Measurements from ENCODE around the gene ANP32A.
"Not testable (repeated sequence)": the region's sequence is repeated elsewhere in the genome, so short reads cannot be mapped to it uniquely, and the experiment has no call there.

Gene ANP32A

DNA sequence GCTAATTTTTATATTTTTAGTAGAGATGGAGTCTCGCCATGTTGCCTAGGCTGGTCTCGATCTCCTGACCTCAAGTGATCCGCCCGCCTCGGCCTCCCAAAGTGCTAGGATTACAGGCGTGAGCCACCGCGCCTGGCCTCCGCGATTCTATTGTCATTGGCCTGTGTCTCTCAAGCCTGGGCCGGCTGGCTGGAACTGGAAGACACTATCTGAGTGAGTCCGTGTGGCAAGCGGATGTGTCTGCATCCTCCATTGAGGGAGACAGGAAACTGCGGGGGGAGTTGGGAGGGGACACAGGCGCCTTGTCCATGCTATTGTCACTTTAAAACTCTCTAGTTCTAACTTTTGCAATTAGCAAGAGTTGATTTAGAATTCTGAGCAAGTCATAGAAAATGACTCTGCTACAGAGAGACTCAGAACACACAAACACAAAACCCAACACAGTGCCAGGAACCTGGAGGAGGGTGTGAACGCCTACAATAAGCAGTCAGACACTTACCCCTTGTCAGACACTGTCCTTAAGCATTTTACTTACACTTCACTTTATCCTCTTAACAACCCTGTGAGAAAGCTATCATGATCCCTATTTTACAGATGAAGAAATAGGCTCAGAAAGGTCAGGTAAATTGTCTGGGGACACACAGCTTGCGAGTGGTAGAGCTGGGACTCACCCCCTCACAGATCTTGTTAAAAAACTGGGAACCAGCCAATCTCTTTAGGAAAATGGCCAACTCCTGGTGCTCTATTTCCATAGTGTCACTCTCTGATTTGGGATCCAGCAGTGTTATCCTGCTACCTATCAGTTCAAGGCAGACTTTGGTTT, 38.7 kb downstream of the ANP32A start:
- no peak for DNase-seq (ENCODE audit: low read depth)

DNA sequence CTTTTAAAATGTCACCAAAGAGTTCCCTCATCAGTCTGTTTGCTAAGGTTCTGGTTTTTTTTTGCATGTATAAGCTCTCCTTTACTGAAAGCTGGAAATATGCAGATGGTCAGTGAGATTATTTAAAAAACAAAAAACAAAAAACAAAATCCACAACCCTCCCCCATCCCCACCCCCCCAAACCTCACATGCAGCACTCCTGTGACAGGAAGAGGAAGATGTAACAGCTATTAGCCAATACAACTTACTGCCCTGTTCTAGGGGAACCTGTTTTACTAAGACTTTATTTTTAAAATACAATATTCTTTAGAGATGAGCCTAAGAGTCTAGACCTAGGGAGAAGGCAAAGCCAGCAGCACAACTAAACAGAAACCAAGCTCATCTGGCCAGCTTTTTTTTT, 39.5 kb downstream of the ANP32A start:
- DNase-seq (ENCODE audit: low read depth): no peak

DNA sequence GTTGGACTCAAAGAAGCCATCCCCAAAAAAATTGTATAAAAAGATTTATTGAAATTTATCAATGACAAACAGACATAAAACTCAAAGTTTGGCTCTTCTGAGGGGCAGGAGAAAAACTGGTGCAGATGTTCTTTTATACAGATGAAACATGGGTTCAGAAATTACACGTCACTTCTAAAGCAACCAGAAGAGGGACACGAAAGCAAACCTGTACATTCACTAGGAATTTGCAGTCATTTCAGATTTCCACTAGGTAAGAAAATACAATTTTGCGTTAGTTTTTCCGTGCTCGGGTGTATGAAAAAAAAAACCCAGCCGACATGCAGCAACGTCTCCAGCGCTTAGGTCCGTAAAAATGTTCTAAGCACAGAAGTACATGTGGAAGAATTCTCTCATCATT, 41.8 kb downstream of the ANP32A start:
- DNase-seq (ENCODE audit: low read depth): no peak

DNA sequence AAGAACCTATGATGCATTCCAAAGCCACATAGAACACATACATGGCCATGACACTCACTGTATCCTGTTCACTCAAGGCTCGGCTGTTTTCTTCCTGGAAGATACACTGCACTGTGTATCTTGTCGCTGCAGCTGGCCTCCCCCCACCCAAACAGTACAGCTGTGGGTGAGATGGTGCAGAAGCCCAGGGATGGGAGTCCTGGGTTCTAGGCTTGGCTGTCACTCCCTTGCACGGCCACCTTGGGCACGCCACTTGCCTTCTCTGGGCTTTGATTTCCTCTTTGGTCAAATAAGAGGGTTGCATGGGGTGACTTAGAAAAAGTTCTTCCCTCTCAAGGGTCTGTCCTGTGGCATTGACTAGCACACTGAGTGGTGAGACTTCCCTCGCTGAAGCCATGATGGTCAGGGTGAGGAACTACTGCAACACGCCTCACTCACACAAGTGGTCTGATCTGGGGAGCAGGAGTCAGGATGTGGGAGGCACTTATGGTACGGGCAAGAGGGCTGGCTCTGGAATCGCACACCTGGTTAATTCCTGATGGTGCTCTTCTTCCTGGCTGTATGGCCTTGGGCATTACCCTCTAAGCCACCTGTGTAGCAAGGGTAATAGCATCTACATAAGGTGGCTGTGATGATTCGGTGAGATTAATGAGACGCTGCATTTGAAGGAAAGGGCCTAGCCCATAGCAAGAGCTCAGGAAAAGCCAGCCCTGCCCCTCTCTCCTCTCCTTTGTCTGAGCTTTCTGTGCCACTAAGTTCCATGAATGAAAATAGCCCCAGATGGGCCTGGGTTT, 44.0 kb downstream of the ANP32A start:
- DNase-seq (ENCODE audit: low read depth): no peak

DNA sequence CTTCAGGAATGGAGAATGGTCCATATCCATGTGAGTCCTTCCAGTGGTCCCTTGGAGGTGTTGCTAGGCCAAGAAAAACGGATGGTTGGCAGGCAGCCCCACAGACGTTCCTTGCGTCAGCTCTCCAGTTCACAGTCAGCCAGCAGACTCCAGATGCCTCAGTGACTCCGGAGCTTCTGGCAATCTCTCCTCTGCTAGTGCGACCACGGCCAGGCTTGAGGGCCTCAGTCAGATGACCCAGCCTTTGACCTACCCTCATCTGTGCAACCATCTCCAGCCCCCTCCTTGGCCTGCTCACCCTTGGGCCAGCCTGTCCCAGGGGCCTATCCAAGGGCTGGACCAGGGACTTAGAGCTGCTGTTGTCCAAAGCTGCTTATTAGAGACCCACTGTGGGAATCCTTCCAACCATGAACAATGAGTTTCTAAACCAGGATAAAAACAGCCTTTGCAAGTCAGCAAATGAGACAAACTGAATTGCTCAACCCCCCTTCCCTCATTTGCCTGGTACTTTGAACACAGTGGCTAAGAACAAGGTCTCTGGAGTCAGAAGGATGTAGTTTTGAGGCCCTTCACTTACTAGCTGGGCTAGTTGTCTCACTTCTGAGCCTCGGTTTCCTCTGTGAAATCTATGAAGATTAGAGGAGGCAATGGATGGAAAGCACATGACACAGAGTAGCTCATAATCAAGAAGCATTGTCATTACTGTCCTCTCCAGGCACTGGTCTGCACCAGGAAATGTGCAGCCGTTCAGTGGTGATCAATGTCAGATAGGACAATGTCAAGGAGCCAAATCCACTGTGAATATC, 44.8 kb downstream of the ANP32A start:
- DNase-seq (ENCODE audit: low read depth): no peak

DNA sequence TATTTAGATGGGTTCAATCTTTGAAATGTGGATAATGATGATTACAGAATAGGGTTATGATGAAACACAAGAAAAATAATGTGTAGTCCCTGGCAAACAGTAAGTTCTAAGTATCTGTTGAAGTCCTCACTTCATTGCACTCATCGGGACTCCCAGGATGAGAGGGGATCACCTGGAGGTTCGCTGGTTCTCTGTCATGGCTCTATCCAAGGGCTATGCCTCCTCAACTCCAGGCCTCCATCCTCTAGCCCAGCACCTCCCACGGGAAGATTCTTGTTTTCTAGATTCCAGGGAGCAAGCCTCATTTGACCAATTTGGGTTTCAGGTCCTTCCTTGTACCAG, 45.5 kb downstream of the ANP32A start:
- no peak for DNase-seq (ENCODE audit: low read depth)

DNA sequence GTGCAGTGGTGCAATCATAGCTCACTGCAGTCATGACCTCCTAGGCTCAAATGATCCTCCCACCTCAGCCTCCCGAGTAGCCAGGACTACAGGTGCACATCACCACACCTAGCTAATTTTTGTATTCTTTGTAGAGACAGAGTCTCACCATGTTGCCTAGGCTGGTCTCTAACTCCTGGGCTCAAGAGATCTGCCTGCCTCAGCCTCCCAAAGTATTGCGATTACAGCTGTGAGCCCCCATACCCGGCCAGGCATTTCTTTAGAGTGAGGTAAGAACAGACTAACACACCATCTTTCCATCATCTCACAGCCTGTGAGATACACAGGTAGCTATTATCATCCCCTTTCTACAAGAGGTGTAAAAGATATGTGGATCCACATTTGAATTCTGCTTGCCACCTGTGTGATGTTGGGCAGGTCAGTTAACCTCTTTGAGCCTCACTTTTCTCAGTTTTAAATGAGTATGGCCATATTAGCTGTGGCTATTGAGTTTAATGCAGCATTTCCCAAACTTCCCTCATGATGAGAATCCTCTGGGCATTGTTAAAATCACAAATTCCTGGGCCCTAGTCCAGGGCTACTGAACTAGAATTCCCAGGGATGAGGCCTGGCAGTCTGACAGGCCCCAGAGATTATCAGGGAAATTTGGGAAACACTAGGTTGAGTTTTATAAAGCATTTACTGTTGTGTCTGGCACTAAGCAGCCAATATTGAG, 46.0 kb downstream of the ANP32A start:
- DNase-seq (ENCODE audit: low read depth): no peak

DNA sequence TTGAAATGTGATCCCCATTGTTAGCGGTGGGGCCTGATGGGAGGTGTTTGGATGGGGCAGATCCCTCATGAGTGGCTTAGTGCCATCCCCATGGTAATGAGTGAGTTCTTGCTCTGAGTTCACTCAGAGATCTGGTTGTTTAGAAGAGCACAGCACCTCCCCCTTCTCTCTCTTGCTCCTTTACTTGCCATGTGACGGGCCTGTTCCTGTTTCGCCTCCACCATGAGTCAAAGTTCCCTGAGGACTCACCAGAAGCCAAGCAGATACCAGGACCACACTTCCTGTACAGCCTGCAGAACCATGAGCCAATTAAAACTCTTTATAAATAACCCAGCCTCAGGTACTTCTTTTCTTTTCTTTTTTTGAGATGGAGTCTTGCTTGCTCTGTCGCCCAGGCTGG, 46.6 kb downstream of the ANP32A start:
- no peak for DNase-seq (ENCODE audit: low read depth)

DNA sequence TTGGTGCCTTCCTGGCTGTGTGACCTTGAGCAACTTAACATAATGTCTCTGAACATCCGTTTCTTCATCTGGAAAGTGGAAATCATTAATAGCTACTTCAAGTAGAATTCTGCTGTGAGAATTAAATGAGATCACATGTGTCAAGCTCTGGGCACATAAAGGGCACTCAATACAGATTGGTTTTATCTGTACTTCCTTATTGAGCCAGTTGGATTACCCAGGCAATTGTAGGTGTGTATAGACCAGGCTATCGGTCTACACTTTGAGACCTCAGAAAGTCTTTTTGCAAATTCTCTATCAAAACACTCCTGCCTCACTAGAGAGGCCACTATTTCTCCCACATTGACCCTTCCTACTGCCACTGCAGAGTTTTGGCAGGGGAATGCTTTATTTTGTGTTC, 47.7 kb downstream of the ANP32A start:
- DNase-seq (ENCODE audit: low read depth): no peak

DNA sequence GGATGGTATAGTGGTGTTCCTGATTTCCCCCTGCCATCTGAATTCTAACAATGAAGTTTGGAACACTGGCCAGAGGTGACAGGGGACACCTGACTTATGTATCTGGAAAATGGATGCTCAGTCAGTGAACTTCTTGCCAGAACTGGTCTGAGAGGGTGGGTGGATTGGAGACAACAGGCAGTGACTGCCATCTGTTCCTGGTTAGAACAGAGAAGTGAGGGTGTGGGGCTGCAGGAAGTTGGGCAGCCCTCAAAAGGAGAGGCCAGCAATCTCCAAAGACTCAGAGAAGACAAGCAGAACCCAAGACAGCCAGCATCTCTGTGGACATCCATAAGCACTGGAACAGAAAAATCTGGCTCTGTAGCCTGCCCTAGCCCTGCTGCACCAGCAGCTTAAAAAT, 50.5 kb downstream of the ANP32A start:
- DNase-seq (ENCODE audit: low read depth): no peak

DNA sequence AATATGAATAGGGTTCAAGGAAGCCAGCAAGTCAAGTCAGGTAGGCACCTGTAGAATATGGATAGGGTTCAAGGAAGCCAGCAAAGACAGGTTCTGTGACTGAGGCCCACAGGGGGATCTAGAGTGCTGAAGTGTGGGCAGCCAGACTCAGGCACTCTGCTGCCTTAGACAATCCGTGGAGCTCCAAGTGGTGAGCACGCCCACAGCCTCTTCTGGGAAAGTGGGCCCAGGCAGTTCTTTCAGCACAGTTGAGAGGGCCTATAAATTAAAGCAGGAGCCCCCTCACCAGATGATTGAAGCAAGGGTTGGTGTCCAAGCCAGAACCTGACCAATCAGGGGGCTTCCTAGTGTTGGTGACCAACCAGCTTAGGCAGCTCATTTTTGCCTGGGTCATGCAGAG, 51.0 kb downstream of the ANP32A start:
- DNase-seq (ENCODE audit: low read depth): no peak

DNA sequence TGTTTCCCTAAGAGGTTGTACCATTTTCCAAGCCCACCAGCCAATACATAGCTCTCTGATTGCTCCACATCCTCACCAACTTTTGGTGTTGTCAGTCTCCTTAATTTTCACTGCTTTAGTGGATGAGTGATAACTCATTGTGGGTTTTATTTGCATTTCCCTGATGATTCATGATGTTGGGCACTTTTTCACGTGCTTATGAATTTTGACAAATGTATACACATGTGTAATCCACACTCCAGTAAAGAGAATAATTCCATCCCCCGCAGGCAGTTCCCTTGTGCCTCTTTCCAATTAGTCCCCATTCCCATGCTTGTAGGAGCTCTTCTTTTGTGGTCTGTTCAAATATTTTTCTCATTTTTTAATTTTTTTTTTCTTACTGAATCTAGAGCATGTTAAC, 52.4 kb downstream of the ANP32A start:
- no peak for DNase-seq (ENCODE audit: low read depth)

DNA sequence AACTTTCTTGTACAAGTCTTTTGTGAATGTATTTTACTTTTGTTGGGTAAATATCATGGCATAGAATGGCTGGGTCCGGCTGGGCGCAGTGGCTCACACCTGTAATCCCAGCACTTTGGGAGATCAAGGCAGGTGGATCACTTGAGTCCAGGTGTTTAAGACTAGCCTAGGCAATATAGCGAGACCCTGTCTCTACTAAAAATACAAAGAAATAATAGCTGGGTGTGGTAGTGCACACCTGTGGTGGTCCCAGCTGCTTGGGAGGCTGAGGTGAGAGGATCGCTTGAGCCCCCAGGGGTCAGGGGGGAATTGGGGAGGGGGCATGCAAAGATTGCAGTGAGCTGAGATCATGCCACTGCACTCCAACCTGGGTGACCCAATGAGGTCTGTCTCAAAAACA, 52.9 kb downstream of the ANP32A start:
- DNase-seq (ENCODE audit: low read depth): no peak

DNA sequence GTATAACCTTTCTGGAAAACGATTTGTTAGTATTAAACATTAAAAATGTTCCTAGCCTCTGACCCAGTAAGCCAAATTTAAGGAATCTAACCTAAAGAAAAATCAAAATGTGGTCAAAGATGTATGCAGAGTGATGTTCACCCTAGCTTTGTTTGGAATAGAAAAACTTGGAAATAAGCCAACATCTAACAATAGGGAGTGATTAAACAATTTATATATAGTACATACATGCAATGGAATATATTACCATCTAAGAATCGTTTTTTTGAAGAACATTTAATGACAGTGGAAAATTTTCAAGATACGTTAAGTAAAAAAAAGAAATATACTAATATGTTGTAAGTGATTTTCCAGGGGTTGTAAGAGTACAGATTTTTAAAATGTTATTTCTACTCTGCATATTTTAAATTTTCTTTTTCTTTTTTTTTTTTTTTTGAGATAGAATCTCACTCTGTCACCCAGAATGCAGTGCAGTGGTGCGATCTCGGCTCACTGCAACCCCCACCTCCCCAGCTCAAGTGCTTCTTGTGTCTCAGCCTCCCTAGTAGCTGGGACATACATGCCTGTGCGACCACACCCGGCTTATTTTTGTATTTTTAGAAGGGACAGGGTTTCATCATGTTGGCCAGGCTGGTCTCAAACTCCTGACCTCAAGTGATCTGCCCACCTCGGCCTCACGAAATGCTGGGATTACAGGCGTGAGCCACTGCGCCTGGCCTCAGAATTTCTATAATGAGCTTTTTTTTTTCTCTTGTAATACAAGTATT, 54.9 kb downstream of the ANP32A start:
- DNase-seq (ENCODE audit: low read depth): no peak

DNA sequence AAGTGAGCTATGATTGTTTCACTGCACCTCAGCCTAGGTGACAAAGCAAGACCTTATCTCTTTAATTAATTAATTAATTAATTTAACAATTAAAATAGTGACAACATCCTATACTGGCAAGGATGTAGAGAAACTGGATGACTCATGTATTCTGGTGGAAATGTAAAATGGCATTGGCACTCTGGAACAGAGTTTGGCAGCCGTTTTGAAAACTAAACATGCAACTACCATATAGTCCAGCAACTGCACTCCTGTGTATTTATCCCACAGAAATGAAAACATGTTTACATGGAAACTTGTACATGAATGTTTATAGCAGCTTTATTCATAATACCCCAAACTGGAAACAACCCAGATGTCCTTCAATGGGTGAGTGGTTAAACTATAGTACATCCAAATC, 56.6 kb downstream of the ANP32A start:
- no peak for DNase-seq (ENCODE audit: low read depth)

DNA sequence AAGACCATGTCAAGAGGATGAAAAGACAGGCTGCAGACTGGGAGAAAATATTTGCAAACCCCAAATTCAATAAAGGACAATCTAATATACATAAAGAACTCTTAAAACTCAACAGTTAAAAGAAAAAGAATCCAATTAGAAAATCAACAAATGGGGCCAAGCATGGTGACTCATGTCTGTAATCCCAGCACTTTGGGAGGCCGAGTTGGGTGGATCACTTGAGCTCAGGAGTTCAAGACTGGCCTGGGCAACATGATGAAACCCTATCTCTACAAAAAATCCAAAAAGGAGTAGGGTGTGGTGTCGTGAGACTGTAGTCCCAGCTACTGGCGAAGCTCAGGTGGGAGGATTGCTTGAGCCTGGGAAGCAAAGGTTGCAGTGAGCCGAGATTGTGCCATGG, 57.6 kb downstream of the ANP32A start:
- no peak for DNase-seq (ENCODE audit: low read depth)

DNA sequence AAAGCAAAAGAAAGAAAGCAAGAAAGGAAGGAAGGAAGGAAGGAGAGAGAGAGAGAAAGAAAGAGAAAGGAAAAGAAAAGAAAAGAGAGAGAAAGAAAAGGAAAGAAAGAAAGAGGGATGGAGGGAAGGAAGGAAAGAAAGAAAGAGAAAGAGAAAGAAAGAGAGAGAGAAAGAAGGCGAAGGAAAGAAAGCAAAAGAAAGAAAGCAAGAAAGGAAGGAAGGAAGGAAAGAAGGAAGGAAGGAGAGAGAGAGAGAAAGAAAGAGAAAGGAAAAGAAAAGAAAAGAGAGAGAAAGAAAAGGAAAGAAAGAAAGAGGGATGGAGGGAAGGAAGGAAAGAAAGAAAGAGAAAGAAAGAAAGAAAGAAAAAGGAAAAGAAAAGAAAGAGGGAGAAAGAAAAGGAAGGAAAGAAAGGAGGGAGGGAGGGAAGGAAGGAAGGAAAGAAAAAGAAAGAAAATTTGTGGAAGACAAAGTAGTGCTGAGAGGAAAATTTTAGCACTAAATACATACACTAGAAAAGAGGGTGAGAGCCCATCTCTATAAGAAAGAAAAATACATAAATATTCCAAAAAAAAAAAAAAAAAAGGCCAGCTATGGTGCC, 60.6 kb downstream of the ANP32A start:
- not testable (repeated sequence) for DNase-seq (ENCODE audit: low read depth)

DNA sequence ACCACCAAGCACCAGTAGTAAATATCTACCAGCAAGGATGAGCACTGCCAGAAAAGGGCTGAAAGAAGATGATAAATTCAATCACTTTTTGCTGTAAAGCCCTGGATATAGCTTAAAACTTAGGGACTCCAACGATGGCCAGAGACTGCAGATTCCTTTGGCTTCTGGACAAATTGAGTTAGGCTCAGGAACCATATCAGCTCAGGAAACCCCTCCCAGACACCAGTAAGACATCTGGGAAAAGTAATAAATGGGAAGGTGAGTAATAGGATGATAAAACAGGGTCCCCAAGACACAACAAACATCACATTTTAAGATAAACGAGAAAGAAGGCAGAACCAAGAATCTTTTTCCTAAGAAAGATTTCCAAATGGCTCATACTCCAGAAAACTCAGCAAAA, 65.0 kb downstream of the ANP32A start:
- DNase-seq (ENCODE audit: low read depth): no peak

DNA sequence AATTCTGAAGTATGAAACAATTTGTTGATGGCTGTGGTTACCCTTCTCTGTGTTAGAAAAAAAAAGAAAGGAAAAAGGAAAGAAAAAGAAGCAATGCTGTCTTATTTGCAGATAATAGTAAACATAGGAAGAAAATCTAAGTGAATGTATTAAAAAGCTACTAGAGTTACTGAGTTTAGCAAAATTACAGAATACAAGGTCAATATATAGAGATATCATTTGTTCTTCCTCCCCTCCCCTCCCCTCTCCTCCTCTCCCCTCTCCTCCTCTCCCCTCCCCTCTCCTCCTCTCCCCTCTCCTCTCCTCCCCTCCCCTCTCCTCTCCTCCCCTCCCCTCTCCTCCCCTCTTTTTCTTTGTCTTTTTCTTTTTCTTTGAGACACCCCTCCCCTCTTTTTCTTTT, 69.1 kb downstream of the ANP32A start:
- DNase-seq (ENCODE audit: low read depth): no peak

DNA sequence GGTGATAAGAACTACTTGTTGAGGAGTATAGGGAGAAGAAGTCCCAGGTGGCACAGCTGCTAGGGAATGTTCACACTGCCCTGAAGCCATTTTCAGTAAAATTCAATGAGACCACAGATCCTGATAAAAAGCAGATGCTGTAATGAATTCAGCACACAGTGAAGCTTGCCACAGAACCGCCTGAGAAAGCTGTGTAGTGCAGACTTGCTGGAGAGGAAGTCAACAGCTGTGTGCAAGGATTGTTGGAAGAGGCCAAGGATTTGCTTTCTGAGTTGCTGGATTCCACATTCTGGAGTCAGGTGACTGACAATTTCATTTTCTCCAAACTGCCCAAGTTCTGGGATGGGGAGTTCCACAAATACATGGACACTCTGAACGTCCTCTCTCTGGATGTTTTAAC, 70.9 kb downstream of the ANP32A start:
- no peak for DNase-seq (ENCODE audit: low read depth)

DNA sequence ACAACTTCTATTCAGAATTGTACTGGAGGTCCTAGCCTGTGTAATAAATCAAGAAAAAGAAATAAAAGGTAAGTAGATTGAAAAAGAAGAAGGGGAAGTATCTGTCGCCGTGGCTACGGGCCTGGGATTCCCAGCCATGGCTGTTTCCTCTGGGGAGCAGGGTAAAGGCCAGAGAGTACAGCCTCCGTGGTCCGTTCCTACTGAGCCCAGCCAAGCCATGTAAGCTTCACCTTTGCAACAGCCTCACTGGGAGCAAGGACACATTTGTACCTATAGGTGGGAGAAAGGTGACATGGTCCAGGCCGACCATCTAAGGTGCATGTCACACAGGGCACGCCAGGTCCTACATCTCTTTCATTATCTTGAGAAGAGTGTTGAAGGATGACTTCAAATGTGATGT, 71.3 kb downstream of the ANP32A start:
- no peak for DNase-seq (ENCODE audit: low read depth)

All from stimulated activated CD8-positive, alpha-beta memory T cell treated with anti-CD3 and anti-CD28 coated beads, Interleukin-4, amount 100 ng/mL, for 24 hours (primary cell).